GM21515 (cell line): ENCODE measurements around the gene MAPK1IP1L.
"Not testable (repeated sequence)": the region's sequence is repeated elsewhere in the genome, so short reads cannot be mapped to it uniquely, and the experiment has no call there.

Experiments used
- ATAC-seq: cut with Tn5 transposase; IDR thresholded peaks from one replicate; pipeline ENCODE4 v1.9.1; 2021; ENCODE audit not compliant: unreplicated experiment

Gene MAPK1IP1L

GRCh38 chr14:55053500-55053899, 2.1 kb downstream of the MAPK1IP1L start:
- ATAC-seq, result no peak

GRCh38 chr14:55054098-55054497, 2.7 kb downstream of the MAPK1IP1L start:
- no peak for ATAC-seq

- ATAC-seq, result no peak
Measured at GRCh38 chr14:55057919-55058318, 6.5 kb downstream of the MAPK1IP1L start.

GRCh38 chr14:55059333-55059732, 7.9 kb downstream of the MAPK1IP1L start:
- ATAC-seq, result no peak

- no peak for ATAC-seq
Measured at GRCh38 chr14:55062517-55063351, 11.3 kb downstream of the MAPK1IP1L start.

- ATAC-seq, result not testable (repeated sequence)
Measured at GRCh38 chr14:55064896-55065295, 13.4 kb downstream of the MAPK1IP1L start.

GRCh38 chr14:55065411-55065810, 14.0 kb downstream of the MAPK1IP1L start:
- no peak for ATAC-seq

GRCh38 chr14:55066223-55066622, 14.8 kb downstream of the MAPK1IP1L start:
- no peak for ATAC-seq

GRCh38 chr14:55070981-55071411, 19.5 kb downstream of the MAPK1IP1L start:
- no peak for ATAC-seq

- ATAC-seq, result peak; percentile 32
Measured at GRCh38 chr14:55071870-55072640, 20.6 kb downstream of the MAPK1IP1L start.

GRCh38 chr14:55073856-55074255, 22.4 kb downstream of the MAPK1IP1L start:
- ATAC-seq, result no peak

- peak; percentile 66 for ATAC-seq
Measured at GRCh38 chr14:55074662-55075061, 23.2 kb downstream of the MAPK1IP1L start.

- ATAC-seq, result no peak
Measured at GRCh38 chr14:55075628-55076175, 24.3 kb downstream of the MAPK1IP1L start.

GRCh38 chr14:55077170-55078151, 26.0 kb downstream of the MAPK1IP1L start:
- no peak for ATAC-seq

GRCh38 chr14:55079961-55080360, 28.5 kb downstream of the MAPK1IP1L start:
- ATAC-seq, result not testable (repeated sequence)

- ATAC-seq, result no peak
Measured at GRCh38 chr14:55084401-55085059, 33.1 kb downstream of the MAPK1IP1L start.

- no peak for ATAC-seq
Measured at GRCh38 chr14:55085060-55085660, 33.7 kb downstream of the MAPK1IP1L start.

GRCh38 chr14:55086938-55087337, 35.5 kb downstream of the MAPK1IP1L start:
- ATAC-seq, result no peak

GRCh38 chr14:55088356-55088755, 36.9 kb downstream of the MAPK1IP1L start:
- no peak for ATAC-seq

GRCh38 chr14:55092341-55092740, 40.9 kb downstream of the MAPK1IP1L start:
- no peak for ATAC-seq
